IMR-90 (cell line): ENCODE results near the gene FAM241A. TPM values are rescaled to one million over a fixed set of nuclear protein-coding genes. Genes with fewer than 3 reads are reported as not detected.
A peak's percentile ranks its signal among the peaks of the same experiment; 100 is the strongest.

Experiments
- ATAC-seq: fragments of 200-7000 bp; cut with Tn5 transposase; 2 replicates; pipeline ENCODE4 v1.9.1; 2020; ENCODE audit warnings: low read depth, mild to moderate bottlenecking, moderate library complexity
- BruUV-seq: library from RNA; stranded (reverse); fragments of 400-500 nt; replicated peaks from 2 replicates; lab custom pipeline; 2021; lab: Mats Ljungman, UMichigan
- CTCF ChIA-PET: fragments of 300-600 bp; formaldehyde crosslinking; extraction: SDS; loops from one replicate; lab custom pipeline; 2021; ENCODE audit warnings: antibody characterized with exemption; lab: Yijun Ruan, JAX
- POLR2A ChIA-PET: fragments of 300-600 bp; sonication (Branson Sonifier 250); formaldehyde crosslinking; loops from one replicate; lab custom pipeline; 2022; ENCODE audit warnings: antibody characterized with exemption; ENCODE audit not compliant: unreplicated experiment; lab: Charles Lee
- DNase-seq: peaks from one replicate; pipeline ENCODE4 v3.0.0; 2013
- H2AFZ ChIP-seq: replicated peaks from 2 replicates; pipeline ENCODE3; 2013; ENCODE audit warnings: low read length, mild to moderate bottlenecking; ENCODE audit not compliant: poor library complexity
- H2AK5ac ChIP-seq: 2 replicates; pipeline ENCODE4 v1.6.1; 2013; ENCODE audit warnings: low read depth, low read length, inconsistent platforms
- H2AK9ac ChIP-seq: replicated peaks from 2 replicates; pipeline ENCODE3; 2013; ENCODE audit warnings: mild to moderate bottlenecking, low read depth, low read length, moderate library complexity; ENCODE audit not compliant: poor library complexity
- H2BK120ac ChIP-seq: 2 replicates; pipeline ENCODE4 v1.6.1; 2013; ENCODE audit warnings: low read depth, low read length, inconsistent platforms
- H2BK15ac ChIP-seq: 3 replicates; pipeline ENCODE4 v1.6.1; 2013; ENCODE audit warnings: low read depth, low read length, inconsistent platforms
- H2BK20ac ChIP-seq: 2 replicates; pipeline ENCODE4 v1.6.1; 2013; ENCODE audit warnings: low read depth, mild to moderate bottlenecking, inconsistent platforms, low read length, moderate library complexity
- H2BK5ac ChIP-seq: 2 replicates; pipeline ENCODE4 v1.6.1; 2013; ENCODE audit warnings: mild to moderate bottlenecking, low read depth, low read length, inconsistent platforms; ENCODE audit not compliant: poor library complexity, severe bottlenecking
- H3K14ac ChIP-seq: replicated peaks from 2 replicates; pipeline ENCODE4 v1.6.1; 2013; ENCODE audit warnings: low read depth, low read length, inconsistent platforms
- H3K18ac ChIP-seq: 2 replicates; pipeline ENCODE4 v1.6.1; 2013; ENCODE audit warnings: low read depth, low read length, control low read depth
- H3K23ac ChIP-seq: 2 replicates; pipeline ENCODE4 v1.6.1; 2013; ENCODE audit warnings: low read depth, low read length, inconsistent platforms
- H3K27ac ChIP-seq: 2 replicates; pipeline ENCODE4 v1.5.1; 2013; ENCODE audit warnings: mild to moderate bottlenecking, control low read depth, low read length; ENCODE audit not compliant: insufficient read depth
- H3K27me3 ChIP-seq: 2 replicates; pipeline ENCODE4 v1.6.1; 2013; ENCODE audit warnings: low read length; ENCODE audit not compliant: control insufficient read depth, insufficient read depth
- H3K36me3 ChIP-seq: 2 replicates; pipeline ENCODE4 v1.6.1; 2013; ENCODE audit warnings: low read length, mixed read lengths; ENCODE audit not compliant: control insufficient read depth, insufficient read depth
- H3K4ac ChIP-seq: 2 replicates; pipeline ENCODE4 v1.6.1; 2013; ENCODE audit warnings: low read depth, low read length, inconsistent platforms
- H3K4me1 ChIP-seq: 2 replicates; pipeline ENCODE4 v1.6.1; 2013; ENCODE audit warnings: low read length, mixed read lengths; ENCODE audit not compliant: control insufficient read depth, insufficient read depth
- H3K4me2 ChIP-seq: 2 replicates; pipeline ENCODE4 v1.6.1; 2013; ENCODE audit warnings: low read depth, mild to moderate bottlenecking, control low read depth, low read length, moderate library complexity
- H3K4me3 ChIP-seq: 2 replicates; pipeline ENCODE4 v1.5.1; 2013; ENCODE audit warnings: low read depth, mild to moderate bottlenecking, control low read depth, low read length, moderate library complexity; ENCODE audit not compliant: insufficient read depth
- H3K56ac ChIP-seq: 2 replicates; pipeline ENCODE4 v1.6.1; 2013; ENCODE audit warnings: low read length, inconsistent platforms; ENCODE audit not compliant: insufficient read depth; ENCODE audit errors: extremely low read depth
- H3K79me1 ChIP-seq, 2 experiments: 2 replicates each; pipeline ENCODE4 v1.6.1; 2013; ENCODE audit warnings: low read length in 2 of 2, inconsistent platforms in 1 of 2, low read depth in 1 of 2
- H3K9ac ChIP-seq: 2 replicates; pipeline ENCODE4 v1.6.1; 2013; ENCODE audit warnings: low read depth, low read length, control low read depth
- H3K9me1 ChIP-seq: 2 replicates; pipeline ENCODE4 v1.6.1; 2013; ENCODE audit warnings: low read length, inconsistent platforms; ENCODE audit not compliant: insufficient read depth
- H3K9me3 ChIP-seq: 2 replicates; pipeline ENCODE4 v1.6.1; 2013; ENCODE audit warnings: low read length; ENCODE audit not compliant: control insufficient read depth, insufficient read depth
- H4K20me1 ChIP-seq: 2 replicates; pipeline ENCODE4 v1.6.1; 2013; ENCODE audit warnings: low read length, inconsistent platforms; ENCODE audit not compliant: insufficient read depth
- H4K5ac ChIP-seq: 2 replicates; pipeline ENCODE4 v1.6.1; 2013; ENCODE audit warnings: mild to moderate bottlenecking, low read depth, low read length, control low read depth
- H4K8ac ChIP-seq, 2 experiments: 2 replicates each; pipeline ENCODE4 v1.6.1; 2013; ENCODE audit warnings: low read depth in 2 of 2, low read length in 2 of 2, control low read depth in 1 of 2, inconsistent platforms in 1 of 2
- H4K91ac ChIP-seq: 2 replicates; pipeline ENCODE4 v1.6.1; 2013; ENCODE audit warnings: low read depth, low read length, inconsistent platforms; ENCODE audit not compliant: insufficient read depth
- MAFK ChIP-seq: IDR thresholded peaks from 2 replicates; pipeline ENCODE4 v1.6.1; 2012; ENCODE audit warnings: low read depth, low read length, improper control_type of control experiment
- WGBS, 2 experiments: methylation state at CpG; one replicate each; pipeline versions ENCODE4 v1.1.5 to v1.1.7; 2013; ENCODE audit warnings: missing lambda C conversion rate in 2 of 2; ENCODE audit not compliant: insufficient read length in 1 of 2; ENCODE audit errors: extremely low coverage in 2 of 2; 5-methylcytosine and 5-hydroxymethylcytosine counted together
- dilution Hi-C: fragments of 300-500 bp; cut with HindIII; formaldehyde crosslinking; loops from one replicate; pipeline ENCODE4 v1.14.3; 2018; ENCODE audit warnings: low sequenced_read_pairs; ENCODE audit not compliant: unreplicated experiment
- in situ Hi-C: fragments of 300-500 bp; cut with MboI; formaldehyde crosslinking; loops from 3 replicates; pipeline ENCODE4 v1.14.3; 2019; ENCODE audit warnings: low sequenced_read_pairs, inconsistent platforms, mixed read lengths
- intact Hi-C: fragments of 100-400 bp; cut with micrococcal nuclease; formaldehyde crosslinking; loops from 2 replicates; pipeline ENCODE4 v1.10.0; 2022
- polyA plus RNA-seq, 3 experiments: library from polyadenylated mRNA; depleted of rRNA; stranded (reverse); fragments of >200 nt; gene quantifications; 2 replicates each; pipeline ENCODE4 v1.2.3, GENCODE V29; 2012; ENCODE audit warnings: low replicate concordance in 1 of 3
- total RNA-seq: library from RNA; depleted of rRNA; stranded (reverse); fragments of >200 nt; gene quantifications from 2 replicates; pipeline ENCODE4 v1.2.3, GENCODE V29; 2012

Gene FAM241A
- total and polyA plus RNA-seq, 2 of the 4 experiments (the other 2 are of a cell fraction) = under 0.01 to 0.24 TPM

DNA sequence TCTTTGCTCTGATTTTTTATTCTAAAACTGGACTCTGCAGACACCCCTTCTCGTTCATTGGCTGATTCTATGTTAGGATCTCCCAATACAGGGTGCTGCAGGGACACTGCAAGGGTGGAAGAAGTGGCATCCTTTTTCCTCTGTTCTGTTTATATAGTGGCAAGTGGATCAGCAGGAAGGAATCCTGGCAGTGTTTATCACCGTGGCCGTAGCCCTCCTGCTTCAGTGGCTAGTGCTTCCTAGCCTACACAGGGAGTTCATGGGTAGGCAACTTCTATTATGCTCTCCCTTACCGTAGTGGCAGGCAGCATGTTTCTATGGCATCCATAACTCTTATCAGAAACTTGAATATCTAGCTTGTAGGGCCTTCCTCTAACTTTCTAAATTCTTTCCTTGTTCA is 79.9 kb downstream of the FAM241A start:
- WGBS, 2 experiments = 67% methylated on average over 1 of the region's 4 CpGs; no CpG with 5 or more reads in 1 of the 2 experiments
- Histone ChIP-seq H2BK5ac (no peak overlapping the region), H3K14ac (no peak overlapping the region), H3K18ac (no peak overlapping the region), H2BK120ac (no peak overlapping the region), H2AFZ (no peak overlapping the region), H3K36me3 (no peaks in the 10 kb centered on the region), H3K9me1 (no peaks in the 10 kb centered on the region), H2BK15ac (no peak overlapping the region), H4K5ac (no peak overlapping the region), H3K9me3 (no peaks in the 10 kb centered on the region), H3K23ac (no peak overlapping the region), H4K91ac (no peak overlapping the region), H3K4ac (no peak overlapping the region), H2BK20ac (no peak overlapping the region), H3K56ac (no peak overlapping the region), H4K20me1 (no peaks in the 10 kb centered on the region), H3K4me1 (no peaks in the 10 kb centered on the region; the same call in 1 of the 2 replicates), H2AK9ac (no peak overlapping the region), H3K9ac (no peak overlapping the region), H3K27ac (no peak overlapping the region), H2AK5ac (no peak overlapping the region), H3K27me3 (no peaks in the 10 kb centered on the region), H3K4me2 (no peak overlapping the region), H3K4me3 (no peak overlapping the region), H4K8ac (peak overlapping the region in 1 of 2 experiments; percentile 11; a peak in 1 of 4 replicates), H3K79me1 (no peaks in the 10 kb centered on the region)
- DNase-seq = peak; percentile 45
- dilution Hi-C loops (no loop called here), intact Hi-C loops (no loop called here), in situ Hi-C loops (no loop called here)
- POLR2A ChIA-PET = no interaction called here
- no peak for TF ChIP-seq MAFK
- ATAC-seq = peak; percentile 93
- no TSS peak for BruUV-seq
- CTCF ChIA-PET = interaction anchor here (1.3 kb wide), 1 partner anchor 10 kb away, joined by 4 read pairs; no protein-coding TSS in a partner anchor
